IMR-90 (cell line): ENCODE results near the gene TWIST1. TPM values are rescaled to one million over a fixed set of nuclear protein-coding genes. Genes with fewer than 3 reads are reported as not detected.

Source experiments
- ATAC-seq: fragments of 200-7000 bp; cut with Tn5 transposase; 2 replicates; pipeline ENCODE4 v1.9.1; 2020; ENCODE audit warnings: low read depth, mild to moderate bottlenecking, moderate library complexity
- BruUV-seq: library from RNA; stranded (reverse); fragments of 400-500 nt; replicated peaks from 2 replicates; lab custom pipeline; 2021; lab: Mats Ljungman, UMichigan
- CTCF ChIA-PET: fragments of 300-600 bp; formaldehyde crosslinking; extraction: SDS; loops from one replicate; lab custom pipeline; 2021; ENCODE audit warnings: antibody characterized with exemption; lab: Yijun Ruan, JAX
- POLR2A ChIA-PET: fragments of 300-600 bp; sonication (Branson Sonifier 250); formaldehyde crosslinking; loops from one replicate; lab custom pipeline; 2022; ENCODE audit warnings: antibody characterized with exemption; ENCODE audit not compliant: unreplicated experiment; lab: Charles Lee
- DNase-seq: peaks from one replicate; pipeline ENCODE4 v3.0.0; 2013
- H2AFZ ChIP-seq: replicated peaks from 2 replicates; pipeline ENCODE3; 2013; ENCODE audit warnings: low read length, mild to moderate bottlenecking; ENCODE audit not compliant: poor library complexity
- H2AK5ac ChIP-seq: 2 replicates; pipeline ENCODE4 v1.6.1; 2013; ENCODE audit warnings: low read depth, low read length, inconsistent platforms
- H2AK9ac ChIP-seq: replicated peaks from 2 replicates; pipeline ENCODE3; 2013; ENCODE audit warnings: mild to moderate bottlenecking, low read depth, low read length, moderate library complexity; ENCODE audit not compliant: poor library complexity
- H2BK120ac ChIP-seq: 2 replicates; pipeline ENCODE4 v1.6.1; 2013; ENCODE audit warnings: low read depth, low read length, inconsistent platforms
- H2BK15ac ChIP-seq: 3 replicates; pipeline ENCODE4 v1.6.1; 2013; ENCODE audit warnings: low read depth, low read length, inconsistent platforms
- H2BK20ac ChIP-seq: 2 replicates; pipeline ENCODE4 v1.6.1; 2013; ENCODE audit warnings: low read depth, mild to moderate bottlenecking, inconsistent platforms, low read length, moderate library complexity
- H2BK5ac ChIP-seq: 2 replicates; pipeline ENCODE4 v1.6.1; 2013; ENCODE audit warnings: mild to moderate bottlenecking, low read depth, low read length, inconsistent platforms; ENCODE audit not compliant: poor library complexity, severe bottlenecking
- H3K14ac ChIP-seq: replicated peaks from 2 replicates; pipeline ENCODE4 v1.6.1; 2013; ENCODE audit warnings: low read depth, low read length, inconsistent platforms
- H3K18ac ChIP-seq: 2 replicates; pipeline ENCODE4 v1.6.1; 2013; ENCODE audit warnings: low read depth, low read length, control low read depth
- H3K23ac ChIP-seq: 2 replicates; pipeline ENCODE4 v1.6.1; 2013; ENCODE audit warnings: low read depth, low read length, inconsistent platforms
- H3K27ac ChIP-seq: 2 replicates; pipeline ENCODE4 v1.5.1; 2013; ENCODE audit warnings: mild to moderate bottlenecking, control low read depth, low read length; ENCODE audit not compliant: insufficient read depth
- H3K27me3 ChIP-seq: 2 replicates; pipeline ENCODE4 v1.6.1; 2013; ENCODE audit warnings: low read length; ENCODE audit not compliant: control insufficient read depth, insufficient read depth
- H3K36me3 ChIP-seq: 2 replicates; pipeline ENCODE4 v1.6.1; 2013; ENCODE audit warnings: low read length, mixed read lengths; ENCODE audit not compliant: control insufficient read depth, insufficient read depth
- H3K4ac ChIP-seq: 2 replicates; pipeline ENCODE4 v1.6.1; 2013; ENCODE audit warnings: low read depth, low read length, inconsistent platforms
- H3K4me1 ChIP-seq: 2 replicates; pipeline ENCODE4 v1.6.1; 2013; ENCODE audit warnings: low read length, mixed read lengths; ENCODE audit not compliant: control insufficient read depth, insufficient read depth
- H3K4me2 ChIP-seq: 2 replicates; pipeline ENCODE4 v1.6.1; 2013; ENCODE audit warnings: low read depth, mild to moderate bottlenecking, control low read depth, low read length, moderate library complexity
- H3K4me3 ChIP-seq: 2 replicates; pipeline ENCODE4 v1.5.1; 2013; ENCODE audit warnings: low read depth, mild to moderate bottlenecking, control low read depth, low read length, moderate library complexity; ENCODE audit not compliant: insufficient read depth
- H3K56ac ChIP-seq: 2 replicates; pipeline ENCODE4 v1.6.1; 2013; ENCODE audit warnings: low read length, inconsistent platforms; ENCODE audit not compliant: insufficient read depth; ENCODE audit errors: extremely low read depth
- H3K79me1 ChIP-seq, 2 experiments: 2 replicates each; pipeline ENCODE4 v1.6.1; 2013; ENCODE audit warnings: low read length in 2 of 2, inconsistent platforms in 1 of 2, low read depth in 1 of 2
- H3K9ac ChIP-seq: 2 replicates; pipeline ENCODE4 v1.6.1; 2013; ENCODE audit warnings: low read depth, low read length, control low read depth
- H3K9me1 ChIP-seq: 2 replicates; pipeline ENCODE4 v1.6.1; 2013; ENCODE audit warnings: low read length, inconsistent platforms; ENCODE audit not compliant: insufficient read depth
- H3K9me3 ChIP-seq: 2 replicates; pipeline ENCODE4 v1.6.1; 2013; ENCODE audit warnings: low read length; ENCODE audit not compliant: control insufficient read depth, insufficient read depth
- H4K20me1 ChIP-seq: 2 replicates; pipeline ENCODE4 v1.6.1; 2013; ENCODE audit warnings: low read length, inconsistent platforms; ENCODE audit not compliant: insufficient read depth
- H4K5ac ChIP-seq: 2 replicates; pipeline ENCODE4 v1.6.1; 2013; ENCODE audit warnings: mild to moderate bottlenecking, low read depth, low read length, control low read depth
- H4K8ac ChIP-seq, 2 experiments: 2 replicates each; pipeline ENCODE4 v1.6.1; 2013; ENCODE audit warnings: low read depth in 2 of 2, low read length in 2 of 2, control low read depth in 1 of 2, inconsistent platforms in 1 of 2
- H4K91ac ChIP-seq: 2 replicates; pipeline ENCODE4 v1.6.1; 2013; ENCODE audit warnings: low read depth, low read length, inconsistent platforms; ENCODE audit not compliant: insufficient read depth
- CEBPB ChIP-seq: IDR thresholded peaks from 2 replicates; pipeline ENCODE4 v1.6.1; 2012; ENCODE audit warnings: low read depth, low read length, improper control_type of control experiment
- CHD1 ChIP-seq: IDR thresholded peaks from 2 replicates; pipeline ENCODE4 v1.6.1; 2012; ENCODE audit warnings: low read depth, low read length, improper control_type of control experiment
- RAD21 ChIP-seq: IDR thresholded peaks from 2 replicates; pipeline ENCODE4 v1.6.1; 2012; ENCODE audit warnings: low read length, improper control_type of control experiment
- RCOR1 ChIP-seq: IDR thresholded peaks from 2 replicates; pipeline ENCODE4 v1.6.1; 2012; ENCODE audit warnings: mild to moderate bottlenecking, low read length, improper control_type of control experiment; ENCODE audit not compliant: insufficient replicate concordance
- SMC3 ChIP-seq: fragments of 150-350 bp; IDR thresholded peaks from 2 replicates; pipeline ENCODE4 v1.6.1; 2016; ENCODE audit warnings: low read depth, mild to moderate bottlenecking, antibody characterized with exemption, low read length, moderate library complexity
- WGBS, 2 experiments: methylation state at CpG; one replicate each; pipeline versions ENCODE4 v1.1.5 to v1.1.7; 2013; ENCODE audit warnings: missing lambda C conversion rate in 2 of 2; ENCODE audit not compliant: insufficient read length in 1 of 2; ENCODE audit errors: extremely low coverage in 2 of 2; 5-methylcytosine and 5-hydroxymethylcytosine counted together
- dilution Hi-C: fragments of 300-500 bp; cut with HindIII; formaldehyde crosslinking; loops from one replicate; pipeline ENCODE4 v1.14.3; 2018; ENCODE audit warnings: low sequenced_read_pairs; ENCODE audit not compliant: unreplicated experiment
- in situ Hi-C: fragments of 300-500 bp; cut with MboI; formaldehyde crosslinking; loops from 3 replicates; pipeline ENCODE4 v1.14.3; 2019; ENCODE audit warnings: low sequenced_read_pairs, inconsistent platforms, mixed read lengths
- intact Hi-C: fragments of 100-400 bp; cut with micrococcal nuclease; formaldehyde crosslinking; loops from 2 replicates; pipeline ENCODE4 v1.10.0; 2022
- polyA plus RNA-seq, 3 experiments: library from polyadenylated mRNA; depleted of rRNA; stranded (reverse); fragments of >200 nt; gene quantifications; 2 replicates each; pipeline ENCODE4 v1.2.3, GENCODE V29; 2012; ENCODE audit warnings: low replicate concordance in 1 of 3
- total RNA-seq: library from RNA; depleted of rRNA; stranded (reverse); fragments of >200 nt; gene quantifications from 2 replicates; pipeline ENCODE4 v1.2.3, GENCODE V29; 2012

The TWIST1 gene
- total and polyA plus RNA-seq, 2 of the 4 experiments (the other 2 are of a cell fraction), result 5.4 to 42.3 TPM

GRCh38 chr7:19111474-19112273 lies 5.8 kb downstream of the TWIST1 start:
- no peak overlapping the region for H3K4me2 ChIP-seq
- H2BK120ac ChIP-seq, result no peak overlapping the region
- peaks cover 7% of the 10 kb centered on the region for H3K4me1 ChIP-seq
- H3K9me3 ChIP-seq, result no peaks in the 10 kb centered on the region
- no peak overlapping the region for H3K4ac ChIP-seq
- no peak overlapping the region for H4K8ac ChIP-seq
- no peak overlapping the region for H3K27ac ChIP-seq
- H3K4me3 ChIP-seq, result no peak overlapping the region
- H3K23ac ChIP-seq, result no peak overlapping the region
- no peaks in the 10 kb centered on the region for H3K27me3 ChIP-seq
- H2BK5ac ChIP-seq, result no peak overlapping the region
- in situ Hi-C loops (loop anchor here (10.0 to 25.0 kb wide), 2 partner anchors 417 to 749 kb away; no protein-coding TSS in a partner anchor), dilution Hi-C loops (no loop called here), intact Hi-C loops (loop anchor here (10.0 kb wide), 1 partner anchor 357 kb away; no protein-coding TSS in a partner anchor)
- CTCF ChIA-PET, result no interaction called here
- H4K20me1 ChIP-seq, result peaks cover 3% of the 10 kb centered on the region; the same call in 1 of the 2 replicates
- 40% methylated on average over 1 of the region's 15 CpGs; no CpG with 5 or more reads in 1 of the 2 experiments for WGBS, 2 experiments
- no peak overlapping the region for H2AK5ac ChIP-seq
- H4K91ac ChIP-seq, result no peak overlapping the region
- no TSS peak for BruUV-seq
- no peak overlapping the region for H3K14ac ChIP-seq
- DNase-seq (no peak), ATAC-seq (no peak)
- H4K5ac ChIP-seq, result no peak overlapping the region
- POLR2A ChIA-PET, result no interaction called here
- H2BK20ac ChIP-seq, result no peak overlapping the region
- peaks cover 11 to 41% of the 10 kb centered on the region in 2 experiments for H3K79me1 ChIP-seq
- 0 out of 2 replicates have a peak, but pooled peaks cover 3% of the 10 kb centered on the region for H3K9me1 ChIP-seq
- no peak overlapping the region for H3K56ac ChIP-seq
- no peak overlapping the region for H2BK15ac ChIP-seq
- H3K18ac ChIP-seq, result no peak overlapping the region
- no peak overlapping the region for H3K9ac ChIP-seq
- H3K36me3 ChIP-seq, result no peaks in the 10 kb centered on the region; the same call in 1 of the 2 replicates
- no peak overlapping the region for H2AFZ ChIP-seq
- H2AK9ac ChIP-seq, result no peak overlapping the region
- TF ChIP-seq CEBPB (no peak), SMC3 (no peak), RAD21 (no peak), RCOR1 (no peak), CHD1 (no peak)
